NCI-H510A (cell line): ENCODE results near the gene ENPP7.

Experiments
- DNase-seq: peaks from one replicate; lab custom pipeline; 2025; lab: John Stamatoyannopoulos, UW

ENPP7 gene

GRCh38 chr17:79732804-79733691 is 2.3 kb downstream of the ENPP7 start:
- no peak for DNase-seq

- no peak for DNase-seq
Observed at GRCh38 chr17:79733692-79734070, 2.9 kb downstream of the ENPP7 start.

GRCh38 chr17:79735096-79735495 is 4.4 kb downstream of the ENPP7 start:
- DNase-seq: no peak

DNA sequence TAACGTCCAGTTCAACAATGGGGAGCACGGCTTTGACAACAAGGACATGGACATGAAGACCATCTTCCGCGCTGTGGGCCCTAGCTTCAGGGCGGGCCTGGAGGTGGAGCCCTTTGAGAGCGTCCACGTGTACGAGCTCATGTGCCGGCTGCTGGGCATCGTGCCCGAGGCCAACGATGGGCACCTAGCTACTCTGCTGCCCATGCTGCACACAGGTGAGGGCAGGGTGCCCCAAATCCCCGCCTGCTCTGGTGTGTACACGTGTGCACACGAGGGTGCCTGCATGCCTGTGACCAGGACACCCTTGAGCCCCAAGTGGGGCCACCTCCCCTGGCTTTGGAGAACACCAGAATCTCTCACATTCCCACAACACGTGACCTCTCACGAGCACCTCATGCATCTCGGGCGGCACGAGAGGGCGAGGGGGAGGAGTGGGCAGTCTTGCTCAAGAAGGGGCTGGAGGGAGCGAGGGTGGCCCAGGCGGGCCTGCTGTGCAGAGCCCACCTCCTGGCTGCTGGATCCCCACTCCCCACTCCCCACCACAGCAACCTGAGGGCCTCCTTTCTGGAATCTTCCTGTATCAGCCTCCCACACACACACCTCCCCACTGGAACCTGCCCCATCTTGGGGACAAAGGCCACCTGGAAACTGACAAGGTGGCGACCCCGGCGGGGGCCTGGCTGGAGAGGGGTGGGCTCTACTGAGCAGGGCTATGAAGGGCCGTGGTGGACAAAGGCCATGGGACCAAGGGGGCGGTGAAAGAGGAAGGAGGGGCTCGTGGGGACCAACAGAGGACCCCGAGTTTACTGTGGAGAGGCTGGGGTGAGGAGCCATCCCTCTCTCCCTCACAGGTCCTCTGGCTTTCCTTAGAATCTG is 6.5 kb downstream of the ENPP7 start:
- no peak for DNase-seq

DNA sequence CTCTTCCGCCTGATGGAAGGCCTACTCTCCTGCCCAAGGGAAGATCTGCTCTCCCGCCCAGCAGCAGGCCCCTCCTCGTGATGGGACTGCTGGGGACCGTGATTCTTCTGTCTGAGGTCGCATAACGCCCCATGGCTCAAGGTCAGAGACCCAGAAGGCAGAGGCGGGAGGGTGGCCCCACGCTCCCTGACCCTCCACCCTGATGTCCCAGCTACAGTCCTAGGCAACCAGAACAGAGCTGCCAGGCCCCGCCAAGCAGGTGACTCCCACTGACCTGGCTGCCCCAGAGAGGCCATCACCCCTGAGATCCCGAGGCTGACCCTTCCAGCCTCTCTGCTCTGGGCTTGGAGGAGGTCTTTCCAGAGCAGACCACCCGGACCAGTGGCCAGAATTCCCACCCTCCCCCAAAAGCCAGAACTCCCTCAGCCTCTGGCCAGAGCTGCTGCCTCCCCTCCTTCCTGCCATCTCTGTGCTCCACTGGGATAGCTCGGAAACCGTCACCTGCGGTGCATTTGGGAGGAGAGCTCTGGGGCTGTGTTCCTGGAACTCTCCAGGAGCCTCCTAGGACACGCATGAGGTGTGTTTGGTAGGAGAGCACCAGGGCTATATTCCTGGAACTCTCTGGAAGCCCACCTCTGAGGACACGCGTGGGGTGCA is 7.3 kb downstream of the ENPP7 start:
- DNase-seq: no peak

GRCh38 chr17:79738643-79739042 is 7.9 kb downstream of the ENPP7 start:
- DNase-seq: no peak

GRCh38 chr17:79739148-79740062 is 8.7 kb downstream of the ENPP7 start:
- no peak for DNase-seq

GRCh38 chr17:79740413-79740812 is 9.7 kb downstream of the ENPP7 start:
- DNase-seq: no peak

GRCh38 chr17:79741401-79741750 is 10.6 kb downstream of the ENPP7 start:
- no peak for DNase-seq

GRCh38 chr17:79741751-79742588 is 11.2 kb downstream of the ENPP7 start:
- no peak for DNase-seq

GRCh38 chr17:79742589-79742918 is 11.8 kb downstream of the ENPP7 start:
- DNase-seq: no peak

- DNase-seq: no peak
Observed at GRCh38 chr17:79742951-79743476, 12.3 kb downstream of the ENPP7 start.

DNA sequence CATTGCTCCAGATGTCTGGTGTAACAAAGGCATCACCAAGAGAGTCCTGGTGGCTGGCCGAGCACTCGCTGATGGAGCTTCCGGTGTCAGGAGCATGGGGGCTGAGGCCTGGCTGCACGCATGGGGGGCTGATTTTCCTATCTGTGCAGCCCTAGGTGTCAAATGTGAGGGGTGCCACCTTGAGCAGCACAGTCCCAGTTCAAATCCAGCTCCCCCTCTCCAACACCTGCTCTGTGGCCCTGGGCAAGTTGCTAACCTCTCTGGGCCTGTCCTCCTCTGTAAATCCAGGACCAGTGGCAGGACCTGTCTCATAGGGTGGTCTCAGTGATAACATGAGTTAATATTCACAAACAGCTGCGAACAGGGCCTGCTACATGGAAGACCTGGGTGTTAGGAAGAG is 12.9 kb downstream of the ENPP7 start:
- DNase-seq: no peak

- no peak for DNase-seq
Observed at GRCh38 chr17:79745641-79746105, 14.9 kb downstream of the ENPP7 start.

GRCh38 chr17:79746889-79747507 is 16.3 kb downstream of the ENPP7 start:
- no peak for DNase-seq

- DNase-seq: no peak
Observed at GRCh38 chr17:79747508-79748294, 17.0 kb downstream of the ENPP7 start.

GRCh38 chr17:79748295-79749099 is 17.8 kb downstream of the ENPP7 start:
- no peak for DNase-seq

DNA sequence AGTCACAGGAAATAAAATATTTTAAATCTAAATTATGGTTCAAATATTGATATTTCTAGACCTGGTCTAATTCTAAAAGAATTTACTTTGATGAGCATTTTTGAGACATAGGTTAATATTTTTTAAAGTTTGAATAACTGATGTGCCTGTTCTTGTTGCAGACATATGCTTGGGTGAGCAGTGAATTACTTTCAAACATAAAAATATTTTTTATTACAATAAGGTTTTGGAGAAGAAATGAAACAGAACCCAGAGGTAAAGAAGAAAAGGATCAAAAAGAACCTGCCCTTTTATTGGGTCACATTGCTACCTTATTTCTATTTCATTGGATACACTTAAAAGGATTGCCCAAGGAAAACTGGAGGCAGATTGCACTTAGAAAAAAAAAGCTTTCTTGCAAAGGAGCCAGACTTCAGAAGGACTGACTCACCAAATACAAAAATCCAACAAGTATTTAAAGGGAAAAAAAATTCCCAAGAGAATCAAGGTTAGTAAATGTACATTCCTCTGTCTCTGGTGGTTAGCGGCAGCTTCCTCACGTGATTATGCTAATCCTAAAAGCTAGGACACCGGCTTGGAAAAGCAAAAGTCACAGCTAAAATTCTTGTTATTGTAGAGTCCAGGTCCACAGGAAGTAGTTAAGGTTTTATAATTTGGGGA is 18.5 kb downstream of the ENPP7 start:
- no peak for DNase-seq
